H9 (cell line): Measurements from ENCODE around the gene RARS2. TPM values are rescaled to one million over a fixed set of nuclear protein-coding genes. Genes with fewer than 3 reads are reported as not detected.

Experiments used
- DNase-seq: peaks from one replicate; pipeline ENCODE4 v3.0.0-alpha.2; 2017
- H2AFZ ChIP-seq: one replicate; pipeline ENCODE4 v1.6.1; 2013; ENCODE audit warnings: mild to moderate bottlenecking, low read length, control low read depth, moderate library complexity
- H2AK5ac ChIP-seq: 2 replicates; pipeline ENCODE4 v1.6.1; 2013; ENCODE audit warnings: low read length, control low read depth, mixed read lengths; ENCODE audit not compliant: insufficient read length
- H2BK120ac ChIP-seq: one replicate; pipeline ENCODE4 v1.6.1; 2013; ENCODE audit warnings: low read depth, mild to moderate bottlenecking, low read length, control low read depth, inconsistent platforms; ENCODE audit not compliant: poor library complexity, severe bottlenecking
- H2BK12ac ChIP-seq: 2 replicates; pipeline ENCODE4 v1.6.1; 2013; ENCODE audit warnings: low read length, control low read depth, mixed read lengths, low read depth; ENCODE audit not compliant: insufficient read length
- H2BK15ac ChIP-seq: 2 replicates; pipeline ENCODE4 v1.6.1; 2013; ENCODE audit warnings: low read depth, low read length, control low read depth
- H2BK20ac ChIP-seq: one replicate; pipeline ENCODE4 v1.6.1; 2013; ENCODE audit warnings: low read depth, mild to moderate bottlenecking, low read length, control low read depth, inconsistent platforms; ENCODE audit not compliant: poor library complexity, severe bottlenecking
- H2BK5ac ChIP-seq: 2 replicates; pipeline ENCODE4 v1.6.1; 2013; ENCODE audit warnings: low read length, control low read depth, mixed read lengths; ENCODE audit not compliant: insufficient read length
- H3K14ac ChIP-seq: 2 replicates; pipeline ENCODE4 v1.6.1; 2013; ENCODE audit warnings: low read length, control low read depth; ENCODE audit not compliant: insufficient read depth
- H3K18ac ChIP-seq: 2 replicates; pipeline ENCODE4 v1.6.1; 2013; ENCODE audit warnings: low read depth, mild to moderate bottlenecking, mixed read lengths, low read length, control low read depth; ENCODE audit not compliant: insufficient read length
- H3K23ac ChIP-seq: 2 replicates; pipeline ENCODE4 v1.6.1; 2013; ENCODE audit warnings: low read length, control low read depth, mixed read lengths, low read depth; ENCODE audit not compliant: insufficient read length
- H3K23me2 ChIP-seq: 2 replicates; pipeline ENCODE4 v1.6.1; 2013; ENCODE audit warnings: low read depth, mild to moderate bottlenecking, mixed read lengths, low read length, control low read depth; ENCODE audit not compliant: insufficient read length, poor library complexity, severe bottlenecking
- H3K27ac ChIP-seq: 2 replicates; pipeline ENCODE4 v1.5.1; 2013; ENCODE audit warnings: low read length, control low read depth, mixed read lengths, low read depth; ENCODE audit not compliant: insufficient read length
- H3K27me3 ChIP-seq: 2 replicates; pipeline ENCODE4 v1.6.1; 2013; ENCODE audit warnings: low read length, control low read depth, inconsistent platforms; ENCODE audit not compliant: insufficient read depth
- H3K4ac ChIP-seq: 2 replicates; pipeline ENCODE4 v1.6.1; 2013; ENCODE audit warnings: low read depth, mild to moderate bottlenecking, control low read depth, inconsistent platforms, low read length, moderate library complexity
- H3K4me1 ChIP-seq: 2 replicates; pipeline ENCODE4 v1.6.1; 2013; ENCODE audit warnings: low read length, control low read depth, inconsistent platforms; ENCODE audit not compliant: insufficient read depth
- H3K4me2 ChIP-seq: 2 replicates; pipeline ENCODE4 v1.6.1; 2013; ENCODE audit warnings: low read length, control low read depth, mixed read lengths; ENCODE audit not compliant: insufficient read length, insufficient read depth
- H3K56ac ChIP-seq: 2 replicates; pipeline ENCODE4 v1.6.1; 2013; ENCODE audit warnings: low read depth, mild to moderate bottlenecking, mixed read lengths, low read length, control low read depth; ENCODE audit not compliant: insufficient read length
- H3K79me1 ChIP-seq: 2 replicates; pipeline ENCODE4 v1.6.1; 2013; ENCODE audit warnings: low read depth, mild to moderate bottlenecking, moderate library complexity, low read length, control low read depth, inconsistent platforms; ENCODE audit not compliant: insufficient read depth, poor library complexity, severe bottlenecking
- H3K79me2 ChIP-seq: 2 replicates; pipeline ENCODE4 v1.6.1; 2013; ENCODE audit warnings: low read length, control low read depth, inconsistent platforms; ENCODE audit not compliant: insufficient read depth
- H3K9ac ChIP-seq: 2 replicates; pipeline ENCODE4 v1.6.1; 2013; ENCODE audit warnings: low read length, control low read depth, mixed read lengths; ENCODE audit not compliant: insufficient read length; ENCODE audit errors: extremely low read depth
- H3K9me3 ChIP-seq: one replicate; pipeline ENCODE4 v1.6.1; 2013; ENCODE audit warnings: low read depth, low read length, inconsistent platforms; ENCODE audit not compliant: control insufficient read depth
- H3T11ph ChIP-seq: one replicate; pipeline ENCODE4 v1.6.1; 2013; ENCODE audit warnings: mild to moderate bottlenecking, low read length, control low read depth, inconsistent platforms
- H4K20me1 ChIP-seq: one replicate; pipeline ENCODE4 v1.6.1; 2013; ENCODE audit not compliant: control insufficient read depth, insufficient read length, insufficient read depth
- H4K5ac ChIP-seq: 2 replicates; pipeline ENCODE4 v1.6.1; 2013; ENCODE audit warnings: low read depth, mild to moderate bottlenecking, mixed read lengths, low read length, control low read depth; ENCODE audit not compliant: insufficient read length
- H4K8ac ChIP-seq: replicated peaks from 2 replicates; pipeline ENCODE4 v1.6.1; 2013; ENCODE audit warnings: low read length, control low read depth, mixed read lengths, low read depth; ENCODE audit not compliant: insufficient read length
- H4K91ac ChIP-seq: 2 replicates; pipeline ENCODE4 v1.6.1; 2013; ENCODE audit warnings: low read depth, mild to moderate bottlenecking, moderate library complexity, mixed read lengths, low read length, control low read depth; ENCODE audit not compliant: insufficient read length
- H3K27ac Mint-ChIP-seq, 3 experiments: 2 replicates in 2 of 3; 3 replicates in 1 of 3; pipeline ENCODE4 v1.8.0; 2020 to 2021; ENCODE audit warnings: mixed read lengths in 3 of 3, mild to moderate bottlenecking in 1 of 3, moderate library complexity in 1 of 3
- H3K27me3 Mint-ChIP-seq: 2 replicates; pipeline ENCODE4 v1.8.0; 2021; ENCODE audit warnings: low read depth, mild to moderate bottlenecking, moderate library complexity, mixed read lengths
- H3K36me3 Mint-ChIP-seq, 3 experiments: 2 replicates in 2 of 3; 3 replicates in 1 of 3; pipeline ENCODE4 v1.8.0; 2020 to 2021; ENCODE audit warnings: low read depth in 3 of 3, mixed read lengths in 3 of 3; ENCODE audit not compliant: insufficient read depth in 1 of 3
- H3K4me1 Mint-ChIP-seq, 2 experiments: 2 replicates each; pipeline ENCODE4 v1.8.0; 2020; ENCODE audit warnings: mixed read lengths in 2 of 2
- H3K4me3 Mint-ChIP-seq, 2 experiments: 2 replicates in 1 of 2; 3 replicates in 1 of 2; pipeline ENCODE4 v1.8.0; 2020 to 2021; ENCODE audit warnings: mild to moderate bottlenecking in 2 of 2, mixed read lengths in 2 of 2, moderate library complexity in 1 of 2
- H3K9me3 Mint-ChIP-seq, 2 experiments: 2 replicates in 1 of 2; 3 replicates in 1 of 2; pipeline ENCODE4 v1.8.0; 2020; ENCODE audit warnings: mild to moderate bottlenecking in 2 of 2, mixed read lengths in 2 of 2, moderate library complexity in 1 of 2
- WGBS: extraction: QIAGEN DNeasy Blood & Tissue Kit; methylation state at CpG from one replicate; pipeline ENCODE4 v1.1.7; 2013; ENCODE audit warnings: missing lambda C conversion rate, low lambda C conversion rate, mixed read lengths; ENCODE audit not compliant: insufficient read length; ENCODE audit errors: extremely low coverage; 5-methylcytosine and 5-hydroxymethylcytosine counted together
- total RNA-seq: library from RNA; stranded (reverse); gene quantifications from 2 replicates; pipeline ENCODE4 v1.2.1, GENCODE V29; 2021
- TF ChIP-seq, protein P1 (sequence below): fragments of 200-600 bp; sonication (generic); conservative IDR thresholded peaks from 3 replicates; pipeline ENCODE4 v1.8.0; 2021; ENCODE audit warnings: antibody characterized with exemption, mild to moderate bottlenecking

Gene RARS2
- total RNA-seq, 1 experiment from 2014 or later, result 45.1 TPM

DNA sequence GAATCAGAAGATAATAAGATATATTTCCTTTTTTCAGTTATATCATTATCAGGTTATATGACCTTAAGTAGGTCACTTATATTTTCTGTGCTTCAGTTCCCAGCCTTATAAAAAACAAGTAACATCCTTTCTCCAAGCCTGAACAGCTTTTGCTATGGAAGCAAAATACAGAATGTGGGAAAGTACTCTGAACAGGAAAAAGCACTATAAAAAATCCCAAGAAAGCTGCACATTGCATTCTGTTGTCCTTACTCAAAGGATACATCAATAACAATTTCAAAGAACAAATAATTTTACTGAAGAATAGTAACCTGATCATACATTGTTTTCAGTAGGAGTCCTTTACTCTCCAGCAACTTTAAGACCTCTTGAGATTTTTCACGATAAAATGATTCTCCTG, 60.6 kb downstream of the RARS2 start:
- Mint-ChIP-seq H3K4me3 (no peak overlapping the region), H3K9me3 (no peaks in the 10 kb centered on the region; a peak in 1 of 5 replicates), H3K27me3 (no peaks in the 10 kb centered on the region), H3K4me1 (no peaks in the 10 kb centered on the region), H3K27ac (peak overlapping the region in 1 of 3 experiments; percentile 30; a peak in 1 of 7 replicates), H3K36me3 (peaks cover 15 to 48% (median 38%) of the 10 kb centered on the region in 3 experiments; a peak in 6 of 7 replicates)
- no peak for DNase-seq
- Histone ChIP-seq H4K91ac (no peak overlapping the region), H3K4me2 (no peak overlapping the region), H3K9ac (no peak overlapping the region), H3K27ac (no peak overlapping the region), H4K5ac (no peak overlapping the region), H2AFZ (no peak overlapping the region), H3K23me2 (no peaks in the 10 kb centered on the region), H3T11ph (no peak overlapping the region), H4K20me1 (no peaks in the 10 kb centered on the region), H2BK15ac (no peak overlapping the region), H3K9me3 (no peaks in the 10 kb centered on the region), H3K79me1 (no peaks in the 10 kb centered on the region), H3K14ac (no peak overlapping the region), H4K8ac (no peak overlapping the region), H3K18ac (no peak overlapping the region), H2BK20ac (no peak overlapping the region), H3K56ac (no peak overlapping the region), H2AK5ac (no peak overlapping the region), H2BK12ac (no peak overlapping the region), H3K27me3 (no peaks in the 10 kb centered on the region), H3K4me1 (no peaks in the 10 kb centered on the region), H3K4ac (no peak overlapping the region), H2BK120ac (no peak overlapping the region), H3K79me2 (no peaks in the 10 kb centered on the region), H3K23ac (no peak overlapping the region), H2BK5ac (no peak overlapping the region)
- TF ChIP-seq, protein P1, sequence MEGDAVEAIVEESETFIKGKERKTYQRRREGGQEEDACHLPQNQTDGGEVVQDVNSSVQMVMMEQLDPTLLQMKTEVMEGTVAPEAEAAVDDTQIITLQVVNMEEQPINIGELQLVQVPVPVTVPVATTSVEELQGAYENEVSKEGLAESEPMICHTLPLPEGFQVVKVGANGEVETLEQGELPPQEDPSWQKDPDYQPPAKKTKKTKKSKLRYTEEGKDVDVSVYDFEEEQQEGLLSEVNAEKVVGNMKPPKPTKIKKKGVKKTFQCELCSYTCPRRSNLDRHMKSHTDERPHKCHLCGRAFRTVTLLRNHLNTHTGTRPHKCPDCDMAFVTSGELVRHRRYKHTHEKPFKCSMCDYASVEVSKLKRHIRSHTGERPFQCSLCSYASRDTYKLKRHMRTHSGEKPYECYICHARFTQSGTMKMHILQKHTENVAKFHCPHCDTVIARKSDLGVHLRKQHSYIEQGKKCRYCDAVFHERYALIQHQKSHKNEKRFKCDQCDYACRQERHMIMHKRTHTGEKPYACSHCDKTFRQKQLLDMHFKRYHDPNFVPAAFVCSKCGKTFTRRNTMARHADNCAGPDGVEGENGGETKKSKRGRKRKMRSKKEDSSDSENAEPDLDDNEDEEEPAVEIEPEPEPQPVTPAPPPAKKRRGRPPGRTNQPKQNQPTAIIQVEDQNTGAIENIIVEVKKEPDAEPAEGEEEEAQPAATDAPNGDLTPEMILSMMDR, result no peak
- WGBS, result no CpG with 5 or more reads among the region's 1 CpG
